Stimulated activated CD8-positive, alpha-beta memory T cell treated with anti-CD3 and anti-CD28 coated beads, Interleukin-7, amount 100 ng/mL, for 1 hour (primary cell): ENCODE measurements around the gene PLEKHF1.
"Not testable (repeated sequence)": the region's sequence is repeated elsewhere in the genome, so short reads cannot be mapped to it uniquely, and the experiment has no call there.

Experiments used
- DNase-seq, 2 donors: peaks; one replicate each; pipeline ENCODE4 v3.0.0-alpha.2; 2020; ENCODE audit warnings: low read depth in 2 of 2

PLEKHF1 gene

DNA sequence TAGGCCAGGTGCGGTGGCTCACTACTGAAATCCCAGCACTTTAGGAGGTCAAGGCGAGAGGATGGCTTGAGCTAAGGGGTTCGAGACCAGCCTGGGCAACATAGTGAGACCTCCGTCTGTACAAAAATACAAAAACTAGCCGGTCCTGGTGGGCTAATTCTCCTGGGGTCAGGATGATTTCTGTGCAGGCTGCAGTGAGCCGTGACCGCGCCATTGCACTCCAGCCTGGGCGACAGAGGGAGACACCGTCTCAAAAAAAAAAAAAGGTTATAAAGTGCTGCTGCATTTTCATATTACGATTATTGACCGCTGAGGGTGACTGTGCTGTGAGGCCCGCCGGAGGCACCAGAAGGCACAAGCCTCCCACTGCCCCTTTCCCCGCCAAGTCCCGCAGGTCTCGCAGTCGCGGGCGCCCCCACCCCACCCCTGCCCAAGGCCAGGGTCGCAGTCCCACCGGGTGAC, 477 bp upstream of the PLEKHF1 start:
- DNase-seq = no peak

DNA sequence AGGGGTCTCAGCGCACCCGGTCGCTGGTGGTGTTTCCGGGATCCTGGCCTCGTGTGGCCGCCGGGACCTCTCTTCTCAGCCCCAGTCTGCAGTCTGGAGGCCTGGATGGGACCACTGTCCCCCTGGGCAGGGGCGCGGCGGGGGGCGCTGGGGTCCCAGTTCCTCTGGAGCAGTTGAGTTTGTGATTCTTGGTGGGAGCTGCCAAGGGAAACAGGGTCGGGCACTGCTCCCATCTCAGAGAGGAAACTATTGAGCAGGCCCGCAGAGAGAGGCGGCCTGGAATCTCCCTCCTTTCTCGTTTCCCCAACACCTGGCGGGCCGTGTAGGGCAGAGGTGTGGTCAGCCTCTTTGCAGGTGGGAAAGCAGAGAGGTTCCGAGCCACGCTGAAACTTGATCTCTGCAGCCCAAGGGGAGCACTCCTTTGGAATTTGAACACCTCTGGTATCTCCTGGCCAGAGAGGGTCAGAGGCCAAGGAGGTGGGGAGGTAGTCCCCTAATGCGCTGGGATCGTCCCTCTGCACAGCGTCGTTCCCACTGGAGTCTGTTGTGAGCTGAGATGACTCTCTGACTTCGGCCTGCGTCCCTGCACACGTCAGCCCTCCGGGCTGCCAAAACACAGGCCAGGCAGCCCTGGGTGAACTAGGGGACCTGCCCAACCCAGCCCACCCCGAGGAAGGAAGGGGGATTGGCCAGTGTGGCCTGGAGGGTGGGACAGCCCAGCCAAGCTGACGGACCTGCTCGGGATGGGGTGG, 741 bp downstream of the PLEKHF1 start:
- no peak for DNase-seq

DNA sequence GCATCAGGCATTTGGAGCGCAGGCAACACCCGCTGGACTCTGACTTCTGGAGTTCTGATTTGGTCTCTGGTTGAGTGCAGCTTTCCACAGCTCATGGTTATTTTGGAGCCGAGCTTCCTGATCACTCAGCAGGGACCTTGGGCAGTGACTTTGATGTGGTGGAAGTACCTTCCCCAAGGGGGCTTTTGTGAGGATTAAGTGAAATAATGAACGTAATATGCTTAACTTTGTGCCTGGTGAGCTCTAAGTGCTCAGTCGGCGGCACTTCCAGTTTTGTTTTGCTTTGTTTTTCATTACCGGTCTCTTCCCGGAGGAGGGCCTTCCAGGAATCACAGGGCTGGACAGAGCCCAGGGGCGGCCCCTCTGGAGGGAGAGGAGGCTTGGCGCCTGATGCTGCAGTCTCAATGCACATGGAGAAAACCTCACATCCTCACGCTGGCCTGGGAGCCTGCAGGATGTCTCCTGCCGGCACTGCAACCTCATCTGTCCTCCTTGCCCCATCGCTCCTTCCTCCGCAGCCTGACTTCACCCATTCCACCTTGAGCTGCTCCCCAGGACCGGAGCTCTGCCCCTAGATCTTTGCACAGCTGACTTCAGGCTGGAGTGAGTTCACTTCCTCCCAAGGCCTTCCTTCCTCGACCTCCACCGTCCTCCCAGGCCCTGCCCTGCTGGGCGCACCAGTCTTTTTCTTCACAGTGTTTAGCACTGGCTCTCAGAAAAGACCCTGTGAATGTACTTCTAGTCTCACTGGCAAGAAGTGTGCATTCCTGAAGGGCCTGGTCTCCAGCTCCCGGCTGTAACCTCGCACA, 1.5 kb downstream of the PLEKHF1 start:
- no peak for DNase-seq

DNA sequence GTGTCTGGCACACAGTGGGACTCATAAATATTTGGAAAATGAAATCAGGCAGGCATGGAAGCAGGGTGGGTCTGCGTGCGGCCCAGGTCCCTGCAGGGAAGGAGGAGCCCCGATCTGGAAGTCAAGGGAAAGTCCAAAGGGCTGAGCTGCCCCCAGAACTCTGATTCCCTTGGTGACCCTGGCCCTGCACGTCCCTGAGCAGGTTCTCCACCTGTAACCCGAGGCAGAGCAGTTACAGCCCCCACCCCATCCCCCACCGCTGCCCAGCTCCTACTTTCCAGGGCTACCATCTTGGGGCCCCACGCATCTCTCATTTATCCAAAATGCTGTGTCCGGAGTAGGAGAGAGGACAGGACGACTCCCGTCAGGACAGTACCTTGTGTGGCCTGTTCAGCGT, 2.1 kb downstream of the PLEKHF1 start:
- no peak for DNase-seq

DNA sequence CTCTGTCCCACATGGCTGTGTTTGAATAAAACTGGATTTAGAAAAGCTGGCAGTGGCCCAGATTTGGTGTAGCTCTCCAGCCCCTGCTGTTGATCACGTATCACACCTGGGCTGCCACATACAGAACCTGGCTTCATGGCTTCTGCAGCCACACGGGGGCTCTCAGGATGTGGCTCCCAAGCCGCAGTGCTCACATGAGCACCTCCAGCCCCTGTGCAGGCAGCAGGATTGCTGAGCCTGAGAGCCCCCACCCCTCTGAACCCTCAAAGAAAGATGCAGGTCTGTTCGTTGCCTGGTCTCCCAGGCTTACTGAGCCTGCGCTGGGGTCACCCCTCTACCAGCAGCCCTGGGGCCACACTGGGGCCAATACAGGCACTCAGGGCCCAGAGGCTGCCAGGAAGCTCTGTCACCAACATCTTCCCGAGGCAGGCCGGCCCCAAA, 2.7 kb downstream of the PLEKHF1 start:
- no peak for DNase-seq

DNA sequence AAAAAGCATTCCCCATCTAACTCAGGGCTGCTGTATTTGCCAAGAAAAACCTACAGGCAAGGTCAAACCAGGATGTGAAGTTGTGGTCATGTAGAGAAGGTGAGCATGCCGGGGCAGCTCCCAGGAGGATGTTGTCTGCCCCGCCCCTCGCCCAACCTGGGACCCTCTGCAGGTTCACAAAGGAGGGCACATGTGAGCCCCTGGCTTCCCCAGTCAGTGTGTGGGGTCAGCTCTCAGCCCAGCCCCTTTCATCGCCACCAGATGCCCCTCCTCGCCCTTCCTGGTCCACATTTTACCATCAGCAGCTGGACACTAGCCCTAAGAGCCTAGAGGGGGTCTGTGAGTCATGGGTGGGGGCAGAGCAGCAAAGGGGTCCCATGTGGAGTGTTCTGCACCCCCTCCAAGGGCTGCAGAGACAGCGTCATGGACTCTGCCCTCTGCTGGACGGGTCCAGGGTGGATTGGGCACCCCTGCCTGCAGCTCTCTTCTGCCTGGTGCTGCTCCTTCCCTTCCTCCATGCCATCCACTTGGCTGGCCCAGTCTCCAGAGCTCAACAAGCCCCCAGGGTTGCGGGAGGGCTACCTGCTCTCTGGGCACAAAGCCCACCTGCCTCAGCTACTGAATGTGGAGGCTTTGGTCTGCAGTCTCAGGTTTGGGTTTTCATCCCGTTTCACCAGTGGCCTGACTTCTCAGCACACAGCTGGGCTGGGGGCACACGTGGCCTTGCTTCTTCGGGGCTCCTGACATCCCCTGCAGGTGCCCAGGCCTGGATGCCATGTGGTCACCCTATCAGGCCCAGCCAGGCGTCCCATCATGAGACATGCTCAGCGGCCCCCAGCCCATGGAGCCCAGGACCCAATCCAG, 3.7 kb downstream of the PLEKHF1 start:
- DNase-seq = no peak

DNA sequence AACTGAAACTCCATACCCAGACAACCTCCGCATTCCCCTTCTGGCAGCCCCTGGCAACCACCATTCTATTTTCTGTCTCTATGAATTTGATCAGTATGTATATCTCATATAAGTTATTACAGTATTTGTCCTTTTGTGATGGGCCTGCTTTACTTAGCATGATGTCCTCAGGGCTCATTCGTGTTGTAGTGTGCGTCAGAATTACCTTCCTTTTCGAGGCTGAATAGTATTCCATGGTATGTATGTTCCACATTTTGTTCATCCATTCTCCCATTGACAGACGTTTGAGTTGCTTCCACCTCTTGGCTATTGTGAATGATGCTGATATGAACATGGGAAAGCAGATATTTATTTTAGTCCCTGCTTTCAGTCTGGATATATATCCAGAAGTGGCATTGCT, 5.0 kb downstream of the PLEKHF1 start:
- no peak for DNase-seq

DNA sequence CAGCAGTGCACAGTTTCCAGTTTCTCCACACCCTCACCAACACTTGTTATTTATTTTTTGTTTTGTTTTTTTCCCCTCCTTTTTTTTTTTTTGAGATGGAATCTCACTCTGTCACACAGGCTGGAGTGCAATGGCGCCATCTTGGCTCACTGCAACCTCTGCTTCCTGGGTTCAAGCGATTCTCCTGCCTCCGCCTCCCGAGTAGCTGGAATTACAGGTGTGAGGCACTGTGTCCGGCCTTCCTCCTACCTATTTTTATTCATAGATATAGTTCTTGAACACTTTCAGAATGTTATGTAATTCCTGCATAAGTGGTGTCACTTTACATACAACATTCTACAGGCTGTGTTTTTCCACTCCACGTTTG, 5.7 kb downstream of the PLEKHF1 start:
- DNase-seq = not testable (repeated sequence)

DNA sequence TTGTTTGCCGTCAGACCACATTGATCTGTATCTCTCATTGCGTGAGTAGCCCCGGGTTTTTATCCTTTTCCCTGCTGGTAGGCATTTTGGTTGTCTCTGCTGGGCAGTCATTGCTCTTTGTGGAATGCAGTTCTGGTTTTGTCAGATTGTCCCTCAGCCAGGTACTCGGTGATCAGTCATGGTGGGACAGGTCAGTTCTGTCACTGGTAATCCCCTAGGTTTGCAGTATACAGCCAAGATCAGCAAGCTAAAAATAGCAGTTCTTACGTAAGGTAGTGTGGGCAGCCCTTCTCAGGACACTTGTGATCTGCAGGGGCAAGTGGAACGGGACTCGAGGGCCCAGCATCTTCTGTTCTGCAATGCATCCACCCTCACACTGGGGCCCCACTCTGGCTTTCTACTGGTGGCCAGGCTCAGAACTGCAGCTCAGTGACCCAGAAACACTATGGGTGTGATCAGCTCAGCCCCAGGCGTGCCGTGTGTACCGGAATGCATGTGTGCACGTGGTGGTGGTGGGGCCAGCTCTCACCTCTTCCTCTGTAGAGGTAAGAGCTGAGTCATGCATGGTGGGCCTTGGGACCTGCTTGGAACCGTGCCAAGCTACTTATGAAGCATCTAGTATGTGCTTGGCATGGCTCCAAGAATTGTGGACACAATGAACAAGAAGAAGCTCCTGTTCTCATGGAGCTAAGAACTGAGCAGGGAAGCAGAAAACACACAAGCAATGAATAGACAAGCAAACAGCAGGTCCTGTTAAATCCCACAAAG, 6.3 kb downstream of the PLEKHF1 start:
- DNase-seq = peak; percentile 61 to 69

DNA sequence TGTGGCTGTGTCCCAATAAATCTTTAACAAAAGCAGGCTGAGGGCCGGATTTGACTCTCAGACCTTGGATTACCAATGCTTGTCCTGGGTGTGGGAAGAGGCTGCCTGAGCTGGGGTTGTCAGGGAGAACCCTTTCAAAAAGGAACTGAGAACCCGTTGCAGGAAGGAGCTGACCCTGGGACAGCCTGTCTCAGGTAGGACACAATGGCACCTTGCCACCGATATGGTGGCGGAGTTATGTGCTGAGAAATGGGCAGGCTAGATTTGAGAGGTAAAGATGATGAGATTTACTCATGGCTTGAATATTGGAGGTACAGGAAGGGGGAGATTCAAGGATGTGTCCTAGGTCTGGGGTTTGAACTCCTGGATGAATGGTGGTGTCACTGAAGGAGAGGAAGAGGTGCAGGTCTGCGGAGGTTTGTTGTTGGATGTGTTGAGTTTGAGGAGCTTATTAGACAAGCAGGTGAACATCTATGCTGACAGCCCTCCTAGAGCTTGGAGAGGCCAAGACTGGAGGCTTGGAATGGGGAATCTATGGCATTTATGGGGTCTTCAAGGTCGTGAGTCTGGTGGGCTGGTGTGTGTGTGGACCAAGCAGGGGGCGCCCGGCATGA, 7.2 kb downstream of the PLEKHF1 start:
- no peak for DNase-seq

DNA sequence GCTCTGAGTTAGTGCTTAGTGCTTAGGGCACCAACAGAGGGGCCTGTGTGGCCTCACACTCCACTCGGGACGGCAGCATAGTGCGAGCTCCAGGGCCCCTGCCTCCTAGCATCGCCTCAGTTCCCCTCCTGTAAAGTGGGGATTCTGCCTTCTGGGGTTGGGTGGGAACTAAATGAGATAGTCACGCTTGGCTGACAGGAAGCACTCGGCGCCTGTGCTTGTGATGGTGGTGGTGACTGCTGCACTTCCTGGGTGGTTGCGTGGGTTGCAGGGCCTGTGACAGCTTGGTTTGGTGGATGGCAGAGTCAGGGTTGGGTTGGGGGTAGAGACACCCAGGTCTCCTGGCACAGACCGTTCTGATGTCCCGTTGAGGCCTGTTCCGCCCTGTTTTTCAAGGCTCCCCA, 7.7 kb downstream of the PLEKHF1 start:
- peak; percentile 68 to 74 for DNase-seq

DNA sequence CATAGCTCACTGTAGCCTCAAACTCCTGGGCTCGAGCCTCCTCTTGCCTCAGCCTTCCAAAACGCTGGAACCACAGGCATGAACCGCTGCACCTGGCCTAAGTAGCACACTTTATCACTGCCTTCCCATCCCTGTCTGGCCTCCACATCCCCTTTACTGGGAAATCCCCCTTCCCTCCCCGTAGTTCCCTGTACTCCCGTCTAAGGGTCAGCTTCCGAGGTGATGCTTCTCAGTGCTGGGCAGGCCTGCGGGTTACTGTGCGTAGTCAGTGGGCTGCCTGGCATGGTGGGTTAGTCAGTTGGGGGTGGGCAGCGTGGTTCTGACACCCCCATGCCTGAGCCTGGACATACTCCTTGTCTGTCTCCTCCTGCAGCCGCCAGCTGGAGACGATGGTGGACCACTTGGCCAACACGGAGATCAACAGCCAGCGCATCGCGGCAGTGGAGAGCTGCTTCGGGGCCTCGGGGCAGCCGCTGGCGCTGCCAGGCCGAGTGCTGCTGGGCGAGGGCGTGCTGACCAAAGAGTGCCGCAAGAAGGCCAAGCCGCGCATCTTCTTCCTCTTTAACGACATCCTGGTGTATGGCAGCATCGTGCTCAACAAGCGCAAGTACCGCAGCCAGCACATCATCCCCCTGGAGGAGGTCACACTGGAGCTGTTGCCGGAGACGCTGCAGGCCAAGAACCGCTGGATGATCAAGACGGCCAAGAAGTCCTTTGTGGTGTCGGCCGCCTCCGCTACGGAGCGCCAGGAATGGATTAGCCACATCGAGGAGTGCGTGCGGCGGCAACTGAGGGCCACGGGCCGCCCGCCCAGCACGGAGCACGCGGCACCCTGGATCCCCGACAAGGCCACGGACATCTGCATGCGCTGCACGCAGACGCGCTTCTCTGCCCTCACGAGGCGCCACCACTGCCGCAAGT, 8.4 kb downstream of the PLEKHF1 start:
- no peak for DNase-seq

DNA sequence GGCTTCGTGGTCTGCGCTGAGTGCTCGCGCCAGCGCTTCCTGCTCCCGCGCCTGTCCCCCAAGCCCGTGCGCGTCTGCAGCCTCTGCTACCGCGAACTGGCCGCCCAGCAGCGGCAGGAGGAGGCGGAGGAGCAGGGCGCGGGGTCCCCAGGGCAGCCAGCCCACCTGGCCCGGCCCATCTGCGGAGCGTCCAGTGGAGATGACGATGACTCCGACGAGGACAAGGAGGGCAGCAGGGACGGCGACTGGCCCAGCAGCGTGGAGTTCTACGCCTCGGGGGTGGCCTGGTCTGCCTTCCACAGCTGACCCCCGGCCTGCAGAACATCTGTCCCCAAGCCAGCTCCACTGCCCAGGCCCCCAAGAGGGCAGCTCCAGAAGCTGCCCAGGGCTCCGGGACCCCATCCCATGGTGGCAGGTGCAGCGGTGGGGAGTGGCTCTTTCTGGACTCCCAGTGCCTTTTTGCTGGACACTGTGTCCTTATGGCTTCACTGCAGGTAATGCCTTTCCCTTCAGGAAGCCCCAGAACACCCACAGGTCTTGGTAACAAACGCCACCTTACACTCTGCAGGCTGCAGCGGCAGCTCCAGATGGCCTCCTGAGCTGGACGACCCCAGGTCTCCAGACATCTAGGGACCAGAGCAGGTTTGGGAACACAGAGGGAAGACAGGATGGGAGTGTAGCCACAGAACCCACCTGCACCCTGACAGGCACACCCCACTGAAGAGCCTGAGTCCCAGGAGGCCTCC, 9.3 kb downstream of the PLEKHF1 start:
- no peak for DNase-seq

DNA sequence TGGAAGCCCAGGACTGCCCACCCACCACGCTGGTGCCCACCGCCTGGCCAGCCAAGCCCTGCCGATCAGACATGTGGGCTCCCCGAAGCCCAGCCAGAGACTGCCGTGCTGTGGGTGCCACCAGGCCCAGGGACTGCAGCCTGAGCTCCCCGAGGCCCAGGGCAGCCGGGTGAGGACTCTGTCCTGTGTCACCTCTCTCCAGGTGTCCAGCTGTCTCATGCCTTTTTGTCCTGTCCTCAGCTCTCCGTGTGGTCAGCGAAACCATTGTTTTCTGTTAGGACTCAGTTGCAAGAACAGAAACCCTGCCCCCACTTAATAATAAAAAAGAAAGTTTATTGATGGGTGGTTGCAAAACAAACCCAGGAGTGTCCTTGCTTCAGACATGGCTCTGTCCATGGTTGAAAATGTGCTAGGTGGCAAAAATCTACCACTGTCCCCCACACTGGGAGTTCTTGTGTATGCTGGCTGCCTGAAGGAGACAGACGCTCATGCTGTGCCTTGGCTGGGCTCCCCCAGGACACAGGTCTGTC, 9.9 kb downstream of the PLEKHF1 start:
- no peak for DNase-seq

DNA sequence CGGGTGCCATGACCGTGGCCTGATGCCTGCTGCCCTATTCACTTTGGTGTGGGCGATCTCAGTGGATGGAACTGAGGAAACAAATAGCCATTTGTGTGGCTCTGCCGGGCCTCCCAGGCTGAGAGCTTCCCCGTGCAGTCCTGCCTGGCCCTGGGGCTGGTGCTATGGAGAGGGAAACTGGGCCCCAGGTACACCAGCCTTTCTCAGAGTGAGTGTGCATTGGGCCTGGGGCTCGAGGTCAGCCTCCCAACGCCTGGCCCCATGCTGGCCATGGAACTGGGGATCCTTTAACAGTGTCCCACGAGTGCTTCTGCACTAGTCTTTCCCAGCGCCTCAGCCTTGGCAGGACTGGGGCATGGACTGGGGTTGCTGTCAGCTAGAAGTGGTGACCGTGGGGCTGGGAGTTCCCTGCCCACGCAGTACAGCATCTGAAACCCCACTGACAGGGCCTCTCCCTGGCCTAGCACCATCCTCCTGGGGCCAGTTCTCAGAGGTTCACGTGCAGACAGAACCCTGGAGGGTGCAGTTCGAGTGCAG, 10.5 kb downstream of the PLEKHF1 start:
- DNase-seq = no peak

DNA sequence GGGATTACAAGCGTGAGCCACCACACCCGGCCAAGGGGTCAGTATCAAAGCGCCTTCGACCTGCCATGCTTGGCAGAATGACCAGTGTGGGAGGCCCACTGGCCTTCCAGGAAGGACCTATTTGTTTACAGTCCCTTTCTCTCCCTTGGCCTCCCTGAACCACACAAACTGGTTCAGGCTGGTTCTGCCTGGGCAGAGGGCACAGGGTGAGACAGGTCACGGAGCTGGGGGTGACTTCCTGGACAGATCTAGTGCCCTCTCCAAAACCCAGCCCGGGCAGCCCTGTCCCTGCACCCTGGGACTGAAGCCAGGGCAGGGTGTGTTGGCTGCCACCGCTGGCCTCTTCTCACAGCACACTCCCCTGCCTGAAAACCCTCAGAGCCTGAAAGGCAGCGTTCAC, 11.3 kb downstream of the PLEKHF1 start:
- no peak for DNase-seq

DNA sequence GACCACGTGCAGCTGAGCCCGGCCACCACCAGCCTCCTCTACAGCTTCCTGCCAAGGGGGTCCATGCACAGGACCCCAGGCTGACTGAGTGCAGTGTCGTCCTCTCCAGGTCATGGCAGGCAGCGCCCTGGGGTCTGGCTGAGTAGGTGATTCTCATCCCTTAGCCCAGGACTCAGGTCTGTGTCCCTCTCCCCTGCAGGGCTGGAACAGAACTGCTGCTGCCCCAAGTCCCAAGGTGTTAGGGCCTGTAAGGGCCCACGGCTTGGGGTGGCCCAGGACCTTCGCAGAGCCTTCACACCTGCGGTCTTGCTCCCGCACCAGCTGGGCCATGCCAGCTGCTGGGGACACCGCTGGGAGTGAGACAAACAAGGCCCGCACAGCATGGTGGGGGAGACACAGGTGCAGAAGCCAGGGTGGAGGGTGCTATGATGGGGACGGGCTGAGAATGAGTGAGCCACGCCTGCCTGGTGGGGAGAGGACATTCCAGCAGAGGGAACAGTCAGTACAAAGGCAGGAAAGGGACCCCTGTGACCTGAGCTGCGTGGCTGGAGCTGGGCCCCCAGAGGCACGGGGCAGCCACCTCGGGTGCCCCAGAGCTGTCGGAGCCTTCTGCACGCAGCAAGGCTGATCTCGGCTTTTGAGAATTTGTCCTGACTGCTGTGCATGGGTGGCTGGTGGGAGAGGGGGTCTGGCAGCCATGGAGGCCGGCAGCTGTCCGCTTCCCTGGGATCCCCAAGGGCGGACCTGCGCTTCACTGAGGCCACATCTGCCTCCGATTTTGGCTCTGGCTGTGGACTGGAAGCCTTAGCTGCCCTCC, 11.9 kb downstream of the PLEKHF1 start:
- DNase-seq = no peak
